ENCODE results near the gene NUTM2D. TPM values are rescaled to one million over a fixed set of nuclear protein-coding genes. Genes with fewer than 3 reads are reported as not detected.
"Not testable (repeated sequence)": the region's sequence is repeated elsewhere in the genome, so short reads cannot be mapped to it uniquely, and the experiment has no call there.

NUTM2D gene
- total RNA-seq, 1 donor from 2014 or later: 3.2 TPM

GRCh38 chr10:87383149-87383857 lies 25.8 kb downstream of the NUTM2D start:
- not testable (repeated sequence) for H3K4me3 Mint-ChIP-seq (ENCODE audit: unreplicated experiment); DNase-seq (ENCODE audit: low spot score); H3K36me3 Mint-ChIP-seq (ENCODE audit: low read depth); H3K4me1 Mint-ChIP-seq (ENCODE audit: low read depth); H3K27ac Mint-ChIP-seq (ENCODE audit: unreplicated experiment); H3K9me3 Mint-ChIP-seq (ENCODE audit: low read depth); H3K27me3 Mint-ChIP-seq (ENCODE audit: low read depth)

GRCh38 chr10:87384283-87384682 lies 26.7 kb downstream of the NUTM2D start:
- H3K4me1 Mint-ChIP-seq (ENCODE audit: low read depth); H3K27me3 Mint-ChIP-seq (ENCODE audit: low read depth); DNase-seq (ENCODE audit: low spot score); H3K9me3 Mint-ChIP-seq (ENCODE audit: low read depth); H3K36me3 Mint-ChIP-seq (ENCODE audit: low read depth); H3K4me3 Mint-ChIP-seq (ENCODE audit: unreplicated experiment); H3K27ac Mint-ChIP-seq (ENCODE audit: unreplicated experiment): not testable (repeated sequence)

- not testable (repeated sequence) for H3K4me1 Mint-ChIP-seq (ENCODE audit: low read depth); H3K36me3 Mint-ChIP-seq (ENCODE audit: low read depth); DNase-seq (ENCODE audit: low spot score); H3K27ac Mint-ChIP-seq (ENCODE audit: unreplicated experiment); H3K9me3 Mint-ChIP-seq (ENCODE audit: low read depth); H3K27me3 Mint-ChIP-seq (ENCODE audit: low read depth); H3K4me3 Mint-ChIP-seq (ENCODE audit: unreplicated experiment)
These were observed 28.3 kb downstream of the NUTM2D start for GRCh38 chr10:87385762-87386360.

- not testable (repeated sequence) for H3K4me3 Mint-ChIP-seq (ENCODE audit: unreplicated experiment); H3K9me3 Mint-ChIP-seq (ENCODE audit: low read depth)
These were observed 33.8 kb downstream of the NUTM2D start for GRCh38 chr10:87391360-87391759.

GRCh38 chr10:87396206-87396605 lies 38.7 kb downstream of the NUTM2D start:
- not testable (repeated sequence) for H3K9me3 Mint-ChIP-seq (ENCODE audit: low read depth); H3K27ac Mint-ChIP-seq (ENCODE audit: unreplicated experiment); H3K4me1 Mint-ChIP-seq (ENCODE audit: low read depth); DNase-seq (ENCODE audit: low spot score); H3K27me3 Mint-ChIP-seq (ENCODE audit: low read depth); H3K36me3 Mint-ChIP-seq (ENCODE audit: low read depth); H3K4me3 Mint-ChIP-seq (ENCODE audit: unreplicated experiment)

More at GRCh38 chr10:87391360-87391759, 33.8 kb downstream of the NUTM2D start:
- not testable (repeated sequence) for DNase-seq (ENCODE audit: low spot score); H3K36me3 Mint-ChIP-seq (ENCODE audit: low read depth); H3K27ac Mint-ChIP-seq (ENCODE audit: unreplicated experiment); H3K27me3 Mint-ChIP-seq (ENCODE audit: low read depth); H3K4me1 Mint-ChIP-seq (ENCODE audit: low read depth)

- not testable (repeated sequence) for H3K4me3 Mint-ChIP-seq (ENCODE audit: unreplicated experiment); H3K36me3 Mint-ChIP-seq (ENCODE audit: low read depth); H3K27ac Mint-ChIP-seq (ENCODE audit: unreplicated experiment); DNase-seq (ENCODE audit: low spot score); H3K9me3 Mint-ChIP-seq (ENCODE audit: low read depth); H3K4me1 Mint-ChIP-seq (ENCODE audit: low read depth); H3K27me3 Mint-ChIP-seq (ENCODE audit: low read depth)
These were observed 40.9 kb downstream of the NUTM2D start for GRCh38 chr10:87398436-87398835.

GRCh38 chr10:87407516-87408467 lies 50.2 kb downstream of the NUTM2D start:
- H3K27ac Mint-ChIP-seq (ENCODE audit: unreplicated experiment); DNase-seq (ENCODE audit: low spot score); H3K4me3 Mint-ChIP-seq (ENCODE audit: unreplicated experiment); H3K36me3 Mint-ChIP-seq (ENCODE audit: low read depth); H3K9me3 Mint-ChIP-seq (ENCODE audit: low read depth); H3K4me1 Mint-ChIP-seq (ENCODE audit: low read depth): not testable (repeated sequence)
- H3K27me3 Mint-ChIP-seq (ENCODE audit: low read depth): peaks cover 31% of the 10 kb centered on the region

GRCh38 chr10:87413921-87414320 lies 56.4 kb downstream of the NUTM2D start:
- not testable (repeated sequence) for H3K9me3 Mint-ChIP-seq (ENCODE audit: low read depth); H3K36me3 Mint-ChIP-seq (ENCODE audit: low read depth); H3K4me1 Mint-ChIP-seq (ENCODE audit: low read depth); DNase-seq (ENCODE audit: low spot score); H3K27ac Mint-ChIP-seq (ENCODE audit: unreplicated experiment); H3K4me3 Mint-ChIP-seq (ENCODE audit: unreplicated experiment)
- H3K27me3 Mint-ChIP-seq (ENCODE audit: low read depth): peaks cover 22% of the 10 kb centered on the region

Other genes starting within 250 kb of the NUTM2D start
- 1.1 to 1.3 TPM (median 1.2 TPM) in 3 replicates for gene NUTM2A, start 132.3 kb upstream of the NUTM2D start, total RNA-seq
- gene MINPP1, start 147.1 kb downstream of the NUTM2D start, total RNA-seq: 18.9 to 26.9 TPM (median 19.2 TPM) in 3 replicates